Lung (tissue), 12 donors: ENCODE measurements around the gene SERINC3. TPM values are rescaled to one million over a fixed set of nuclear protein-coding genes. Genes with fewer than 3 reads are reported as not detected.
A peak's percentile ranks its signal among the peaks of the same experiment; 100 is the strongest.

Source experiments
- ATAC-seq: fragments of 200-7000 bp; cut with Tn5 transposase; one replicate; pipeline ENCODE4 v1.9.1; 2020; ENCODE audit warnings: moderate number of reproducible peaks; ENCODE audit not compliant: insufficient read depth, low FRiP score
- DNase-seq, 3 donors: peaks; one replicate each; pipeline ENCODE4 v3.0.0-alpha.2; 2013 to 2017
- H3K27ac ChIP-seq, 2 donors: one replicate each; pipeline ENCODE4 v1.5.1; 2013; ENCODE audit warnings: mild to moderate bottlenecking in 2 of 2, moderate library complexity in 2 of 2, control low read depth in 1 of 2, inconsistent platforms in 1 of 2, low read depth in 1 of 2, low read length in 1 of 2
- H3K27me3 ChIP-seq, 3 donors: one replicate each; pipeline ENCODE4 v1.5.1; 2013; ENCODE audit warnings: low read length in 2 of 3; ENCODE audit not compliant: control insufficient read depth in 3 of 3, insufficient read depth in 3 of 3
- H3K36me3 ChIP-seq, 4 donors: one replicate each; pipeline ENCODE4 v1.5.1; 2013; ENCODE audit warnings: low read length in 4 of 4, mild to moderate bottlenecking in 1 of 4, moderate library complexity in 1 of 4; ENCODE audit not compliant: control insufficient read depth in 4 of 4, insufficient read depth in 4 of 4
- H3K4me1 ChIP-seq, 5 donors: one replicate each; pipeline ENCODE4 v1.5.1; 2013; ENCODE audit warnings: low read length in 5 of 5, mild to moderate bottlenecking in 2 of 5, moderate library complexity in 1 of 5; ENCODE audit not compliant: control insufficient read depth in 5 of 5, insufficient read depth in 5 of 5
- H3K4me3 ChIP-seq: one replicate; pipeline ENCODE4 v1.5.1; 2013; ENCODE audit warnings: mild to moderate bottlenecking, control low read depth, moderate library complexity
- H3K9ac ChIP-seq, 2 donors: one replicate each; pipeline ENCODE4 v1.5.1; 2013; ENCODE audit warnings: low read length in 2 of 2, control low read depth in 1 of 2; ENCODE audit not compliant: insufficient read depth in 1 of 2
- H3K9me3 ChIP-seq, 4 donors: one replicate each; pipeline ENCODE4 v1.5.1; 2013; ENCODE audit warnings: low read length in 3 of 4, mild to moderate bottlenecking in 1 of 4, moderate library complexity in 1 of 4; ENCODE audit not compliant: control insufficient read depth in 4 of 4, insufficient read depth in 3 of 4
- CTCF ChIP-seq: IDR thresholded peaks from 2 replicates; pipeline ENCODE4 v1.5.1; 2012; ENCODE audit warnings: mild to moderate bottlenecking; ENCODE audit errors: control extremely low read depth, extremely low read depth
- whole genome bisulfite sequencing, 2 donors: extraction: QIAGEN DNeasy Blood & Tissue Kit; methylation state at CpG; one replicate each; pipeline ENCODE4 v1.1.7; 2013; 5-methylcytosine and 5-hydroxymethylcytosine counted together
- polyA plus RNA-seq, 2 donors: library from polyadenylated mRNA; stranded (reverse); fragments of 200-250 nt; gene quantifications; one replicate each; pipeline ENCODE4 v1.2.1, GENCODE V29; 2013
- total RNA-seq, 2 donors: library from RNA; depleted of rRNA in 1 of 2; stranded (reverse); fragments of >200 nt in 1 of 2; gene quantifications; one replicate each; pipeline ENCODE4 v1.2.1, GENCODE V29; 2014 to 2021
- donor health status: control.
- donor health status: control.
- donor health status: Bipolar disorder and iron deficiency.
- donor health status: healthy.
- donor health status: DM: yes; HTN: yes; CAD: no.

Gene SERINC3
- total and polyA plus RNA-seq, 4 donors, result 36.7 to 83.9 (median 76.3) TPM

- Histone ChIP-seq H3K27ac (peak overlapping the region in 1 of 2 donors; percentile 49), H3K27me3 (no peaks in the 10 kb centered on the region), H3K4me3 (no peak overlapping the region), H3K36me3 (no peaks in the 10 kb centered on the region), H3K9me3 (no peaks in the 10 kb centered on the region), H3K4me1 (peaks cover 7 to 57% (median 24%) of the 10 kb centered on the region in 5 donors), H3K9ac (no peak overlapping the region)
- no peak for ATAC-seq
- no peak for TF ChIP-seq CTCF
- 67 to 81% methylated on average over 3 of the region's 3 CpGs for WGBS, 2 donors
- DNase-seq, result no peak
Observed at GRCh38 chr20:44552568-44552949, 30.7 kb upstream of the SERINC3 start.

GRCh38 chr20:44552050-44552449 lies 30.2 kb upstream of the SERINC3 start:
- Histone ChIP-seq H3K9me3 (no peaks in the 10 kb centered on the region), H3K27ac (no peak overlapping the region), H3K9ac (no peak overlapping the region), H3K27me3 (no peaks in the 10 kb centered on the region), H3K36me3 (no peaks in the 10 kb centered on the region), H3K4me1 (peaks cover 10 to 57% (median 24%) of the 10 kb centered on the region in 5 donors), H3K4me3 (no peak overlapping the region)
- no peak for TF ChIP-seq CTCF
- 63 to 71% methylated on average over 4 of the region's 4 CpGs for WGBS, 2 donors
- no peak for DNase-seq
- no peak for ATAC-seq

GRCh38 chr20:44549123-44549522 lies 27.3 kb upstream of the SERINC3 start:
- Histone ChIP-seq H3K9ac (no peak overlapping the region), H3K9me3 (no peaks in the 10 kb centered on the region), H3K27ac (peak overlapping the region; percentile 64 to 75), H3K27me3 (no peaks in the 10 kb centered on the region), H3K4me1 (peaks cover 8 to 55% (median 21%) of the 10 kb centered on the region in 5 donors), H3K36me3 (no peaks in the 10 kb centered on the region), H3K4me3 (no peak overlapping the region)
- 50 to 58% methylated on average over 4 of the region's 4 CpGs for WGBS, 2 donors
- DNase-seq, result peak in 2 of 3 donors; percentile 71 to 75
- ATAC-seq, result no peak
- no peak for TF ChIP-seq CTCF

GRCh38 chr20:44547419-44547818 lies 25.5 kb upstream of the SERINC3 start:
- no peaks in the 10 kb centered on the region for H3K9me3 ChIP-seq
- no peak for TF ChIP-seq CTCF
- no peaks in the 10 kb centered on the region for H3K27me3 ChIP-seq
- H3K36me3 ChIP-seq, result no peaks in the 10 kb centered on the region
- no peak for DNase-seq
- no peak overlapping the region for H3K4me3 ChIP-seq
- H3K4me1 ChIP-seq, result peaks cover 6 to 54% (median 22%) of the 10 kb centered on the region in 5 donors
- 95 to 98% methylated on average over 8 of the region's 8 CpGs for WGBS, 2 donors
- H3K9ac ChIP-seq, result no peak overlapping the region
- ATAC-seq, result no peak
- peak overlapping the region in 1 of 2 donors; percentile 79 for H3K27ac ChIP-seq
